DOHH2 (cell line): ENCODE data around the gene SDHB.

Experiments
- H3F3A ChIP-seq: fragments of 200-600 bp; sonication (generic), shearing (Covaris generic); 2 replicates; pipeline ENCODE4 v1.6.0; 2016; ENCODE audit warnings: antibody characterized with exemption, mild to moderate bottlenecking; ENCODE audit not compliant: control insufficient read depth, insufficient read depth
- H3K27ac ChIP-seq: fragments of 200-600 bp; sonication (generic); 2 replicates; pipeline ENCODE4 v1.5.1; 2014; ENCODE audit warnings: low read depth, mild to moderate bottlenecking, low read length, moderate library complexity
- H3K27me3 ChIP-seq: fragments of 200-600 bp; sonication (generic); 2 replicates; pipeline ENCODE4 v1.6.1; 2014; ENCODE audit warnings: mild to moderate bottlenecking, low read length, mixed read lengths; ENCODE audit not compliant: control insufficient read depth
- H3K36me3 ChIP-seq: fragments of 200-600 bp; sonication (generic); 2 replicates; pipeline ENCODE4 v1.6.1; 2014; ENCODE audit warnings: mild to moderate bottlenecking, low read length, moderate library complexity, mixed read lengths; ENCODE audit not compliant: control insufficient read depth
- H3K4me1 ChIP-seq: fragments of 200-600 bp; sonication (generic); 2 replicates; pipeline ENCODE4 v1.6.1; 2014; ENCODE audit warnings: mild to moderate bottlenecking, low read length, mixed read lengths; ENCODE audit not compliant: control insufficient read depth
- H3K4me2 ChIP-seq: fragments of 200-600 bp; sonication (generic); 2 replicates; pipeline ENCODE4 v1.6.0; 2014; ENCODE audit warnings: mild to moderate bottlenecking, low read length, moderate library complexity
- H3K4me3 ChIP-seq: fragments of 200-600 bp; sonication (generic); 2 replicates; pipeline ENCODE4 v1.5.1; 2014; ENCODE audit warnings: mild to moderate bottlenecking, low read length, mixed read lengths
- H3K79me2 ChIP-seq: fragments of 200-600 bp; sonication (generic); 2 replicates; pipeline ENCODE4 v1.6.1; 2014; ENCODE audit warnings: mild to moderate bottlenecking, low read length, mixed read lengths; ENCODE audit not compliant: control insufficient read depth
- H3K9me2 ChIP-seq: fragments of 200-600 bp; sonication (generic); replicated peaks from 2 replicates; pipeline ENCODE4 v1.6.1; 2014; ENCODE audit warnings: mild to moderate bottlenecking, low read length, mixed read lengths; ENCODE audit not compliant: control insufficient read depth
- H3K9me3 ChIP-seq: fragments of 200-600 bp; sonication (generic); 2 replicates; pipeline ENCODE4 v1.6.1; 2014; ENCODE audit warnings: antibody characterized with exemption, low read length, mixed read lengths; ENCODE audit not compliant: control insufficient read depth, insufficient read depth
- H4K20me1 ChIP-seq: fragments of 200-600 bp; sonication (generic); 2 replicates; pipeline ENCODE4 v1.6.0; 2014; ENCODE audit warnings: low read depth, mild to moderate bottlenecking, antibody characterized with exemption, low read length, moderate library complexity; ENCODE audit not compliant: control insufficient read depth, insufficient read depth
- EZH2phosphoT487 ChIP-seq: fragments of 200-600 bp; sonication (generic); IDR thresholded peaks from 2 replicates; pipeline ENCODE4 v1.6.1; 2017; ENCODE audit warnings: borderline replicate concordance, mild to moderate bottlenecking, antibody characterized with exemption, low read length, moderate library complexity, mixed read lengths
- TF ChIP-seq, protein P1 (sequence below): fragments of 200-600 bp; sonication (generic); IDR thresholded peaks from one replicate; pipeline ENCODE4 v1.5.1; 2014; ENCODE audit warnings: antibody characterized with exemption, mild to moderate bottlenecking, low read depth, low read length; ENCODE audit not compliant: poor library complexity, severe bottlenecking

The SDHB gene

DNA sequence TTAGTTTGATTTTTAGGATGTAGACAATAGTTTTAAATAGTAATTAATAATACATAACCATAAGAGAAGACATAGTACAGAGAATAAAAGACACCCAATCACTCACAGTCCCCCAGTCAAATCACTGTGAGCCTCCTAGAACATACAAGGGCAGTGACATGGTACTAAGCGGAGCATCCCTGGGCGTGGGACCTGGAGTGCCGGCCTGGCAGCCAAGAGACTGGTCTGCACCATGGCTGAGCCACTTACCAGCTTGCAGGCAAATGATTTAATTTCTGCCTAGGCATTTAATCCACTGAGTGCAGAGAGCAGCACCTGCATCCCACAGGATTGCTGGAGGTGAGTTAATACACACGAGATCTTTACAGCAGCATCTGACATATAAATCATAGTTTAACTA lies 20.4 kb downstream of the SDHB start:
- Histone ChIP-seq H3K36me3 (peaks cover 55% of the 10 kb centered on the region), H3K27ac (no peak overlapping the region), H3K4me1 (no peaks in the 10 kb centered on the region), H3K27me3 (no peaks in the 10 kb centered on the region), H3K4me3 (no peak overlapping the region), H3K79me2 (peaks cover 13% of the 10 kb centered on the region), H3K4me2 (no peak overlapping the region), H3F3A (no peaks in the 10 kb centered on the region; the same call in 1 of the 2 replicates), H4K20me1 (no peaks in the 10 kb centered on the region), H3K9me2 (no peaks in the 10 kb centered on the region), H3K9me3 (no peaks in the 10 kb centered on the region)
- no peak for TF ChIP-seq EZH2phosphoT487
- TF ChIP-seq, protein P1, sequence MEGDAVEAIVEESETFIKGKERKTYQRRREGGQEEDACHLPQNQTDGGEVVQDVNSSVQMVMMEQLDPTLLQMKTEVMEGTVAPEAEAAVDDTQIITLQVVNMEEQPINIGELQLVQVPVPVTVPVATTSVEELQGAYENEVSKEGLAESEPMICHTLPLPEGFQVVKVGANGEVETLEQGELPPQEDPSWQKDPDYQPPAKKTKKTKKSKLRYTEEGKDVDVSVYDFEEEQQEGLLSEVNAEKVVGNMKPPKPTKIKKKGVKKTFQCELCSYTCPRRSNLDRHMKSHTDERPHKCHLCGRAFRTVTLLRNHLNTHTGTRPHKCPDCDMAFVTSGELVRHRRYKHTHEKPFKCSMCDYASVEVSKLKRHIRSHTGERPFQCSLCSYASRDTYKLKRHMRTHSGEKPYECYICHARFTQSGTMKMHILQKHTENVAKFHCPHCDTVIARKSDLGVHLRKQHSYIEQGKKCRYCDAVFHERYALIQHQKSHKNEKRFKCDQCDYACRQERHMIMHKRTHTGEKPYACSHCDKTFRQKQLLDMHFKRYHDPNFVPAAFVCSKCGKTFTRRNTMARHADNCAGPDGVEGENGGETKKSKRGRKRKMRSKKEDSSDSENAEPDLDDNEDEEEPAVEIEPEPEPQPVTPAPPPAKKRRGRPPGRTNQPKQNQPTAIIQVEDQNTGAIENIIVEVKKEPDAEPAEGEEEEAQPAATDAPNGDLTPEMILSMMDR = no peak

DNA sequence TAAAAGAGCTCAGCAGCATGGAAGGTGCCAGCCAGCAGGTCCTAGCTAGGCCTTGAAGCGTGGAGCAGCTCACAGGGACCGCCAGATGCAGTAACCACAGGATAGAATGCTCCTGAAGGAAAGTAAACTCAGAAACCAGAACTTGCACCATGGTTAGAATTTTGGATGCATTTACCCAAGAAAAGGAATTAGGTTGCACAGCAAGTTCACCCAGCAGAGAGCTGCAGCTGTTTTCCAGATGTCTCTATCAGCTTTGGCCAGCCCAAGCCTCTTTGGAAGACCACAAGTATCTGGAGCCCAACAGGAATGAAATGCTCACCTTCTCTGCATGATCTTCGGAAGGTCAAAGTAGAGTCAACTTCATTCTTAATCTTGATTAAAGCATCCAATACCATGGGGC lies 21.1 kb downstream of the SDHB start:
- Histone ChIP-seq H3K27me3 (no peaks in the 10 kb centered on the region), H3K9me2 (no peaks in the 10 kb centered on the region), H3F3A (no peaks in the 10 kb centered on the region; the same call in 1 of the 2 replicates), H3K9me3 (no peaks in the 10 kb centered on the region), H3K4me2 (no peak overlapping the region), H3K4me1 (no peaks in the 10 kb centered on the region), H3K27ac (no peak overlapping the region), H3K36me3 (peaks cover 62% of the 10 kb centered on the region), H3K4me3 (no peak overlapping the region), H4K20me1 (no peaks in the 10 kb centered on the region), H3K79me2 (peaks cover 13% of the 10 kb centered on the region)
- TF ChIP-seq, protein P1 = no peak
- TF ChIP-seq EZH2phosphoT487 = no peak

DNA sequence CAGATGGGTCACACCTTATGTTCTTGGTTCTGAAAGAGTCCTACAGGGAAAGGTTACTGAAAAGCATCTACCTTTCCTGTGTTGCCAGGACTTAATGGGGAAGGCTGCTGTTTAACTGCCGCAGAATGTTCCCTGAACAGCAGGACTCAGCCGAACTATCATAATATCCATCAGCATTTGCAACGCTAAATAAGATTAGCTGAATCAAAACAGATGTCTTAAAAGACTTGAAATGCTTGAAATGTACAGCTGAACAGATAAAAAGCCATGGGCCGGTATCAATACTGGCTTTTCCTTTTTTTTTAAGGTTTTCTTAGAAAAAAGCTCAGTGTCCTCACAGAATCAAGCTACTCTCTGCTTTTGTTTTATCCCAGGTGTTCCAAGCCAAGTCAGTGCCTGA lies 22.4 kb downstream of the SDHB start:
- TF ChIP-seq EZH2phosphoT487 = no peak
- TF ChIP-seq, protein P1 = no peak
- Histone ChIP-seq H3K4me3 (no peak overlapping the region), H3K79me2 (peaks cover 11% of the 10 kb centered on the region), H3F3A (no peaks in the 10 kb centered on the region; the same call in 1 of the 2 replicates), H3K4me2 (no peak overlapping the region), H3K27me3 (no peaks in the 10 kb centered on the region), H3K9me2 (no peaks in the 10 kb centered on the region), H3K4me1 (no peaks in the 10 kb centered on the region), H3K27ac (no peak overlapping the region), H3K36me3 (peaks cover 68% of the 10 kb centered on the region), H3K9me3 (no peaks in the 10 kb centered on the region), H4K20me1 (no peaks in the 10 kb centered on the region)
